Cardiac fibroblast (primary cell): ENCODE data around the gene SCD5.
"Not testable (repeated sequence)": the region's sequence is repeated elsewhere in the genome, so short reads cannot be mapped to it uniquely, and the experiment has no call there.

Source experiments
- DNase-seq, 2 donors: peaks; one replicate each; pipeline versions ENCODE4 v3.0.0 to v3.0.0-alpha.2; 2010; ENCODE audit warnings: low read depth in 2 of 2
- H3K4me3 ChIP-seq, 2 donors: replicated peaks in 1 of 2; 1 replicate in 1 of 2; 2 replicates in 1 of 2; pipeline ENCODE4 v1.5.1; 2011; ENCODE audit warnings: low read depth in 2 of 2, low read length in 2 of 2, mild to moderate bottlenecking in 2 of 2, moderate library complexity in 1 of 2
- CTCF ChIP-seq: IDR thresholded peaks from one replicate; pipeline ENCODE4 v1.5.1; 2011; ENCODE audit warnings: low read depth, mild to moderate bottlenecking, low read length, inconsistent platforms

The SCD5 gene

GRCh38 chr4:82798168-82799005 is at the start of gene SCD5:
Gene SCD5 (minus strand): TSS chr4:82798796. CDS start chr4:82798537, 259 bp downstream.
- TF ChIP-seq CTCF = no peak
- peak; percentile 78 to 90 for DNase-seq
- peak within 1 kb of the TSS; percentile 71 to 72 for H3K4me3 ChIP-seq

GRCh38 chr4:82842593-82842992 is 44.0 kb upstream of the SCD5 start:
- DNase-seq = peak; percentile 31 to 39
- no peak overlapping the region for H3K4me3 ChIP-seq
- TF ChIP-seq CTCF = peak; percentile 45

GRCh38 chr4:82839624-82840023 is 41.0 kb upstream of the SCD5 start:
- TF ChIP-seq CTCF = no peak
- no peak overlapping the region for H3K4me3 ChIP-seq
- DNase-seq = peak; percentile 15 to 38

GRCh38 chr4:82833696-82834313 is 35.2 kb upstream of the SCD5 start:
- DNase-seq = peak; percentile 66 to 88
- no peak for TF ChIP-seq CTCF
- H3K4me3 ChIP-seq = no peak overlapping the region

GRCh38 chr4:82833060-82833459 is 34.5 kb upstream of the SCD5 start:
- H3K4me3 ChIP-seq, DNase-seq: not testable (repeated sequence)

- DNase-seq = no peak
- H3K4me3 ChIP-seq = no peak overlapping the region
- no peak for TF ChIP-seq CTCF
Measured at GRCh38 chr4:82825425-82825824, 26.8 kb upstream of the SCD5 start.

GRCh38 chr4:82823062-82823461 is 24.5 kb upstream of the SCD5 start:
- H3K4me3 ChIP-seq = no peak overlapping the region
- DNase-seq = peak in 1 of 2 donors; percentile 80
- TF ChIP-seq CTCF = no peak
